MM.1S (cell line): Measurements from ENCODE around the gene RXFP1.

Experiments used
- CTCF ChIP-seq: fragments of 300-600 bp; sonication (generic); IDR thresholded peaks from 2 replicates; pipeline ENCODE4 v1.5.1; 2016; ENCODE audit warnings: antibody characterized with exemption, low read length, mixed read lengths
- EZH2 ChIP-seq: fragments of 300-600 bp; sonication (generic); optimal IDR thresholded peaks from 2 replicates; pipeline ENCODE3; 2017; ENCODE audit warnings: low read depth, mild to moderate bottlenecking, antibody characterized with exemption, low read length, mixed read lengths
- EZH2phosphoT487 ChIP-seq: fragments of 300-600 bp; sonication (generic); IDR thresholded peaks from 2 replicates; pipeline ENCODE4 v1.6.1; 2018; ENCODE audit warnings: antibody characterized with exemption, low read length

GRCh38 chr4:158580064-158580463 is 58.4 kb downstream of the RXFP1 start:
- TF ChIP-seq CTCF (no peak), EZH2phosphoT487 (no peak), EZH2 (no peak)
